IMR-90 (cell line): ENCODE data around the gene NF2.

Experiments
- CEBPB ChIP-seq: IDR thresholded peaks from 2 replicates; pipeline ENCODE4 v1.6.1; 2012; ENCODE audit warnings: low read depth, low read length, improper control_type of control experiment
- NFE2L2 ChIP-seq: fragments of 150-350 bp; IDR thresholded peaks from 2 replicates; pipeline ENCODE4 v1.6.1; 2016; ENCODE audit warnings: low read depth, mild to moderate bottlenecking, low read length
- RAD21 ChIP-seq: IDR thresholded peaks from 2 replicates; pipeline ENCODE4 v1.6.1; 2012; ENCODE audit warnings: low read length, improper control_type of control experiment
- TF ChIP-seq, protein P1 (sequence below): fragments of 150-350 bp; IDR thresholded peaks from 2 replicates; pipeline ENCODE4 v1.6.1; 2016; ENCODE audit warnings: low read depth, mild to moderate bottlenecking, low read length, moderate library complexity, borderline replicate concordance
- TF ChIP-seq, protein P2 (sequence below): conservative IDR thresholded peaks from 2 replicates; pipeline ENCODE4 v1.5.1; 2012; ENCODE audit warnings: mild to moderate bottlenecking, low read depth, low read length, improper control_type of control experiment

DNA sequence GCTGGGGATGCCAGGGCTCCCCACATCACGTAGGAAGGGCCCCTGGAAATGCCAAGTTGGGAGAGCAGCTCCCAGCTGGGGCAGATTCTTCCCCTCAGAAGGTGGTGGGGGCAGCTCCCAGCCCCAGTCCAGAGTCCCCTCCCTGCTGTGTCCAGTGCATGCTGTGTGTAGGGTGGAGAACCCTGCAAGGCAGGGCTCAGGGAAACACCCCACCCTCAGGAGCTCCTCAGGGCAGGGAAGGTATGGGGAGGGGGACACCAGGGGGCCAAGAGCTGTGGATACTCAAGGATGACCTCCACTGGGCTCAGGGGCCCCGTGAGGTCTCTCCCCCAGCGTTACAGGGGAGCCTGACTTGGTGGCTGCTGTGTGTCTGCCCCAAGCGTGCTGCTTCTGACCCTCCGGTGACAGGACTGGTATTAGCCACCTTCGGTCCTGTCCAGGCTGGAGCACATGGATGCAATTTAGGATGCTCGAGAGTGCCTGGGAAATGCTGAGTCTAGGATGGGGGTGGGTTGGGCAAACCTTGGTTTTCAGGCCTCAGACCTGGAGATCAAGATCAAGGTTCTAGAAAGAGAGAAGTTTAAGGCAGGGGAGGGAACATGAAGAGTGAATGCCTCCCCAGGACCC lies 100.2 kb downstream of the NF2 start:
- TF ChIP-seq, protein P1, sequence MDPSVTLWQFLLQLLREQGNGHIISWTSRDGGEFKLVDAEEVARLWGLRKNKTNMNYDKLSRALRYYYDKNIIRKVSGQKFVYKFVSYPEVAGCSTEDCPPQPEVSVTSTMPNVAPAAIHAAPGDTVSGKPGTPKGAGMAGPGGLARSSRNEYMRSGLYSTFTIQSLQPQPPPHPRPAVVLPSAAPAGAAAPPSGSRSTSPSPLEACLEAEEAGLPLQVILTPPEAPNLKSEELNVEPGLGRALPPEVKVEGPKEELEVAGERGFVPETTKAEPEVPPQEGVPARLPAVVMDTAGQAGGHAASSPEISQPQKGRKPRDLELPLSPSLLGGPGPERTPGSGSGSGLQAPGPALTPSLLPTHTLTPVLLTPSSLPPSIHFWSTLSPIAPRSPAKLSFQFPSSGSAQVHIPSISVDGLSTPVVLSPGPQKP, result no peak
- TF ChIP-seq RAD21, result no peak
- TF ChIP-seq, protein P2, sequence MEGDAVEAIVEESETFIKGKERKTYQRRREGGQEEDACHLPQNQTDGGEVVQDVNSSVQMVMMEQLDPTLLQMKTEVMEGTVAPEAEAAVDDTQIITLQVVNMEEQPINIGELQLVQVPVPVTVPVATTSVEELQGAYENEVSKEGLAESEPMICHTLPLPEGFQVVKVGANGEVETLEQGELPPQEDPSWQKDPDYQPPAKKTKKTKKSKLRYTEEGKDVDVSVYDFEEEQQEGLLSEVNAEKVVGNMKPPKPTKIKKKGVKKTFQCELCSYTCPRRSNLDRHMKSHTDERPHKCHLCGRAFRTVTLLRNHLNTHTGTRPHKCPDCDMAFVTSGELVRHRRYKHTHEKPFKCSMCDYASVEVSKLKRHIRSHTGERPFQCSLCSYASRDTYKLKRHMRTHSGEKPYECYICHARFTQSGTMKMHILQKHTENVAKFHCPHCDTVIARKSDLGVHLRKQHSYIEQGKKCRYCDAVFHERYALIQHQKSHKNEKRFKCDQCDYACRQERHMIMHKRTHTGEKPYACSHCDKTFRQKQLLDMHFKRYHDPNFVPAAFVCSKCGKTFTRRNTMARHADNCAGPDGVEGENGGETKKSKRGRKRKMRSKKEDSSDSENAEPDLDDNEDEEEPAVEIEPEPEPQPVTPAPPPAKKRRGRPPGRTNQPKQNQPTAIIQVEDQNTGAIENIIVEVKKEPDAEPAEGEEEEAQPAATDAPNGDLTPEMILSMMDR, result no peak
- no peak for TF ChIP-seq CEBPB
- no peak for TF ChIP-seq NFE2L2
